Hepatocyte (in vitro differentiated cells): ENCODE measurements around the gene NGLY1. TPM values are rescaled to one million over a fixed set of nuclear protein-coding genes. Genes with fewer than 3 reads are reported as not detected.
A peak's percentile ranks its signal among the peaks of the same experiment; 100 is the strongest.

ENCODE experiments used
- DNase-seq: peaks from one replicate; pipeline ENCODE4 v3.0.0-alpha.2; 2016; ENCODE audit warnings: low spot score
- H2AFZ ChIP-seq: fragments of 200-600 bp; sonication (generic); 2 replicates; pipeline ENCODE4 v1.6.0; 2016; ENCODE audit warnings: antibody characterized with exemption, mild to moderate bottlenecking
- H3K27ac ChIP-seq: fragments of 200-600 bp; sonication (generic); 2 replicates; pipeline ENCODE4 v1.5.1; 2016; ENCODE audit warnings: mild to moderate bottlenecking
- H3K27me3 ChIP-seq: fragments of 200-600 bp; sonication (generic); 2 replicates; pipeline ENCODE4 v1.6.1; 2016
- H3K36me3 ChIP-seq: fragments of 200-600 bp; sonication (generic); replicated peaks from 2 replicates; pipeline ENCODE4 v1.5.1; 2016; ENCODE audit warnings: low read depth; ENCODE audit not compliant: insufficient read depth
- H3K4me1 ChIP-seq: fragments of 200-600 bp; sonication (generic); 2 replicates; pipeline ENCODE4 v1.5.1; 2016; ENCODE audit warnings: mild to moderate bottlenecking, moderate library complexity; ENCODE audit not compliant: insufficient read depth
- H3K4me2 ChIP-seq: fragments of 200-600 bp; sonication (generic); 2 replicates; pipeline ENCODE4 v1.6.0; 2016
- H3K4me3 ChIP-seq: fragments of 200-600 bp; sonication (generic); 2 replicates; pipeline ENCODE4 v1.5.1; 2016; ENCODE audit warnings: mild to moderate bottlenecking
- H3K79me2 ChIP-seq: fragments of 200-600 bp; sonication (generic); 2 replicates; pipeline ENCODE4 v1.6.0; 2017; ENCODE audit warnings: mild to moderate bottlenecking
- H3K9me2 ChIP-seq: fragments of 200-600 bp; sonication (generic); replicated peaks from 2 replicates; pipeline ENCODE4 v1.6.0; 2017; ENCODE audit warnings: mild to moderate bottlenecking; ENCODE audit not compliant: insufficient read depth
- H3K9me3 ChIP-seq: fragments of 200-600 bp; sonication (generic); 2 replicates; pipeline ENCODE4 v1.5.1; 2016; ENCODE audit warnings: low read depth, mild to moderate bottlenecking
- H4K20me1 ChIP-seq: fragments of 200-600 bp; sonication (generic); 2 replicates; pipeline ENCODE4 v1.6.0; 2016; ENCODE audit warnings: mild to moderate bottlenecking; ENCODE audit not compliant: insufficient read depth, poor library complexity, severe bottlenecking
- EZH2 ChIP-seq: fragments of 200-600 bp; sonication (generic); IDR thresholded peaks from 2 replicates; pipeline ENCODE4 v1.6.1; 2016; ENCODE audit warnings: antibody characterized with exemption, mild to moderate bottlenecking, borderline replicate concordance
- EZH2phosphoT487 ChIP-seq: fragments of 200-600 bp; sonication (generic); IDR thresholded peaks from one replicate; pipeline ENCODE4 v1.6.1; 2018; ENCODE audit warnings: antibody characterized with exemption, mild to moderate bottlenecking, low read depth, moderate library complexity; ENCODE audit not compliant: unreplicated experiment, severe bottlenecking
- WGBS: methylation state at CpG from one replicate; pipeline ENCODE4 v1.1.6; 2016; ENCODE audit warnings: low lambda C conversion rate; ENCODE audit errors: missing lambda C conversion rate; 5-methylcytosine and 5-hydroxymethylcytosine counted together
- polyA plus RNA-seq: library from polyadenylated mRNA; unstranded; fragments of >200 nt; fragmentation: Nextera tagmentation; extraction: Ambion mirVana; gene quantifications from 2 replicates; pipeline ENCODE4 v1.2.1, GENCODE V29; 2016
- total RNA-seq: library from RNA; depleted of rRNA; stranded (reverse); fragments of >200 nt; gene quantifications from 2 replicates; pipeline ENCODE4 v1.2.3, GENCODE V29; 2014
- TF ChIP-seq, protein P1 (sequence below): fragments of 200-600 bp; sonication (generic); IDR thresholded peaks from 2 replicates; pipeline ENCODE4 v1.5.1; 2016; ENCODE audit warnings: antibody characterized with exemption, mild to moderate bottlenecking; ENCODE audit not compliant: poor library complexity

NGLY1 gene
- total and polyA plus RNA-seq, 2 experiments from 2014 or later: 32.7 to 34.7 TPM

DNA sequence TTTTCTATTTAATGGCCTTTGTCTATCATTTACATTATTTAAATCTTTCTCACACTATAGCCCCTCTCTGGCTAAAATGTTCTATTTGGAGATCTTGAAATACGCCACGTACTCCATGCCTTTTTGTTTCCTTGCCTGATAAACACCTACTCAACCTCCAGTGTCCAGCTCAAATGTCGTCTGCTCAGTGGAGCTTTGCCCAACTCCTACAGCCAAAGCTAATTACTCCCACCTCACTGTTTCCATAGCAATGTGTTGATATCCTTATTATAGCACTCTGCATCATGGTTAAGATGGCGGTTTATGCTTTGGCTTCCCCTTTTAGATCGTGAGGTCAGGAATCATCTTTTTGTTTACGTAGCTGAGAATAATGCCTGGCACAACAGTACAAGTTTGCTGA is 55.9 kb downstream of the NGLY1 start:
- WGBS: 93% methylated on average over 6 of the region's 6 CpGs

DNA sequence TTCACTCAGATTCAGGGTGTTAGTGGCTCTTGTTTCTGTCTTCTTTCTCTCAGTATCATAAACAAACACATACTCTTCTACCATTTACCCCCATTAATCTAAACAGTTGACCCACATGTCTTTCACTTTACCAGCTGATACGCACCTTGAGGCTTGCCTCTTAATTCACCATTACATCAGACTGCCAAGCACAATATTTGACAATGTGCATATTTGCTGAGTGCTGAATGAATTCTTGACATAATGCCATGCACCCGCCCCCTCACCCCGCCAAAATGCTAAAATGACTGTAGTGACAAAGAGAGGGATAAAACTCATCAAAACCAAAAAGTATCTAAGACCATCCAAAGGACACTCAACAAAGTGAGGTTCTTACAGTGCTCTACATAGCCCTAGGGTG is 57.4 kb downstream of the NGLY1 start:
- Histone ChIP-seq H3K36me3 (no peaks in the 10 kb centered on the region), H2AFZ (no peak overlapping the region), H3K9me3 (no peaks in the 10 kb centered on the region), H3K79me2 (no peaks in the 10 kb centered on the region), H4K20me1 (no peaks in the 10 kb centered on the region), H3K4me1 (no peaks in the 10 kb centered on the region), H3K9me2 (no peaks in the 10 kb centered on the region), H3K27me3 (no peaks in the 10 kb centered on the region), H3K27ac (no peak overlapping the region), H3K4me3 (no peak overlapping the region), H3K4me2 (no peak overlapping the region)
- 96% methylated on average over 3 of the region's 3 CpGs for WGBS
- no peak for DNase-seq
- TF ChIP-seq EZH2 (no peak), EZH2phosphoT487 (no peak)
- TF ChIP-seq, protein P1, sequence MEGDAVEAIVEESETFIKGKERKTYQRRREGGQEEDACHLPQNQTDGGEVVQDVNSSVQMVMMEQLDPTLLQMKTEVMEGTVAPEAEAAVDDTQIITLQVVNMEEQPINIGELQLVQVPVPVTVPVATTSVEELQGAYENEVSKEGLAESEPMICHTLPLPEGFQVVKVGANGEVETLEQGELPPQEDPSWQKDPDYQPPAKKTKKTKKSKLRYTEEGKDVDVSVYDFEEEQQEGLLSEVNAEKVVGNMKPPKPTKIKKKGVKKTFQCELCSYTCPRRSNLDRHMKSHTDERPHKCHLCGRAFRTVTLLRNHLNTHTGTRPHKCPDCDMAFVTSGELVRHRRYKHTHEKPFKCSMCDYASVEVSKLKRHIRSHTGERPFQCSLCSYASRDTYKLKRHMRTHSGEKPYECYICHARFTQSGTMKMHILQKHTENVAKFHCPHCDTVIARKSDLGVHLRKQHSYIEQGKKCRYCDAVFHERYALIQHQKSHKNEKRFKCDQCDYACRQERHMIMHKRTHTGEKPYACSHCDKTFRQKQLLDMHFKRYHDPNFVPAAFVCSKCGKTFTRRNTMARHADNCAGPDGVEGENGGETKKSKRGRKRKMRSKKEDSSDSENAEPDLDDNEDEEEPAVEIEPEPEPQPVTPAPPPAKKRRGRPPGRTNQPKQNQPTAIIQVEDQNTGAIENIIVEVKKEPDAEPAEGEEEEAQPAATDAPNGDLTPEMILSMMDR: no peak

More for the DNA sequence above, 55.9 kb downstream of the NGLY1 start:
- no peaks in the 10 kb centered on the region for H3K9me2 ChIP-seq
- H3K27me3 ChIP-seq: no peaks in the 10 kb centered on the region
- no peak overlapping the region for H3K27ac ChIP-seq
- TF ChIP-seq EZH2 (no peak), EZH2phosphoT487 (no peak)
- TF ChIP-seq, protein P1: no peak
- H3K79me2 ChIP-seq: no peaks in the 10 kb centered on the region
- no peaks in the 10 kb centered on the region for H3K4me1 ChIP-seq
- H3K36me3 ChIP-seq: no peaks in the 10 kb centered on the region
- H3K9me3 ChIP-seq: no peaks in the 10 kb centered on the region
- H3K4me3 ChIP-seq: no peak overlapping the region
- H2AFZ ChIP-seq: no peak overlapping the region
- no peak for DNase-seq
- no peak overlapping the region for H3K4me2 ChIP-seq
- no peaks in the 10 kb centered on the region for H4K20me1 ChIP-seq

DNA sequence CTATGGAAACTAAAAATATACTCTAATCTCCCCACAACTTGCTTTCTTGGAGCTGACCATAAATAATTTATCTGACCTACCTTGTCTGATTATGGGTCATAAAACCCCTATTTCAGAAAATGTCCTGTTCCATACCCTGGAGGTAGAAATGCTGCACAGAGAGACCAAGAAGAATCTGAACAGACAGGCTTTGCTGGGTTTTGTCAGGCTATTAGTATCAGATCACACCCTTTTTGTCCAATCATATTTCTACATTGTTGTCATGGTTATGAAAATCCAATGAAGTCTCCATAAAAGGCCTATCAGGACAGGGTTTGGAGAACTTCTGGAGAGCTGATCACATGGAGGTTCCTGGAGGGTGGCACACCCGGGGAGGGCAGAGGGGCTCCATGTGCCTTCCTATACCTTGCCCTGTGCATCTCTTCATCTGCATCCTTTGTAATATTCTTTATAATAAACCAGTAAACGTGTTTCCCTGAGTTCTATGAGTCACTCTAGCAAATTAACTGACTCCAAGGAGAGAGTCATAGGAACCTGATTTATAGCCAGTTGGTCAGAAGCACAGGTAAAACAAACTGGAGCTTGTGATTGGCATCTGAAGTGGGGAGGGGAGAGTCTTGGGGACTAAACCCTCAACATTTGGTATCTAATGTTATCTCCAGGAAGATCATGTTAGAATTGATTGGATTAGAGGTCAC is 58.1 kb downstream of the NGLY1 start:
- TF ChIP-seq EZH2phosphoT487 (no peak), EZH2 (no peak)
- TF ChIP-seq, protein P1: no peak
- Histone ChIP-seq H3K27me3 (no peaks in the 10 kb centered on the region), H2AFZ (no peak overlapping the region), H3K9me2 (no peaks in the 10 kb centered on the region), H3K36me3 (no peaks in the 10 kb centered on the region), H3K9me3 (no peaks in the 10 kb centered on the region), H3K4me3 (no peak overlapping the region), H3K27ac (peak overlapping the region; percentile 4), H3K4me1 (no peaks in the 10 kb centered on the region), H3K79me2 (no peaks in the 10 kb centered on the region), H3K4me2 (no peak overlapping the region), H4K20me1 (no peaks in the 10 kb centered on the region)
- WGBS: 86% methylated on average over 2 of the region's 2 CpGs
- no peak for DNase-seq

DNA sequence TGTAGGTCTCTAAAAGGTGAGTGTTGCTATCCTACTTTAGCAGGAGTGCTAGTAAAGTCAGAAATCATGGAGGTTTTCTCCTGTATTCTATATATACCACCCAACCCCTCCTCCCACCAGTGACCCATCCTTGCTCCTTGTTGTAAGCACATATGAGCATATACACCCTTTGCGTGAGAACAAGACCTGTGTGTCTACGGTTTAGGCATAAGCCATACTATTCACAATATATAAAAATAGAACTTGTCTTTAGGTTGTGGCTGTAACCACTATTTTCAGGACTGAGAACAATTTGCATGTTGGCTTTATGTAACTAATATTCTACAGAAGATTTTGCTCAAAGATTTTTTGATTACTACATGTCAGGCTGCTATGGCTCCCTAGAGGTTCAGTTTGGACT is 59.4 kb downstream of the NGLY1 start:
- TF ChIP-seq, protein P1: no peak
- no peak for TF ChIP-seq EZH2
- TF ChIP-seq EZH2phosphoT487: no peak
- Histone ChIP-seq H3K4me2 (no peak overlapping the region), H4K20me1 (no peaks in the 10 kb centered on the region), H3K27ac (no peak overlapping the region), H3K9me3 (no peaks in the 10 kb centered on the region), H3K4me1 (no peaks in the 10 kb centered on the region), H3K4me3 (no peak overlapping the region), H3K27me3 (no peaks in the 10 kb centered on the region), H3K36me3 (no peaks in the 10 kb centered on the region), H3K9me2 (no peaks in the 10 kb centered on the region), H2AFZ (no peak overlapping the region), H3K79me2 (no peaks in the 10 kb centered on the region)
- 100% methylated on average over 2 of the region's 2 CpGs for WGBS
- DNase-seq: no peak
